ENCODE results near the gene NOG. TPM values are rescaled to one million over a fixed set of nuclear protein-coding genes. Genes with fewer than 3 reads are reported as not detected.

NOG gene
- total and polyA plus RNA-seq, 9 of the 15 experiments (the other 6 are each of a cell fraction or from before 2014, with no cell fraction given) = not detected

- TF ChIP-seq MLLT1 (IDR thresholded peaks at IDR 0.05) = no peak
- TF ChIP-seq ATF2 (CRISPR knock-in tag; IDR thresholded peaks at IDR 0.05) = no peak
- no peak for TF ChIP-seq NKRF (IDR thresholded peaks at IDR 0.05; ENCODE audit: borderline replicate concordance)
- no peak for TF ChIP-seq KLF1 (tag; IDR thresholded peaks at IDR 0.05)
- TF ChIP-seq ZNF133 (CRISPR knock-in tag; IDR thresholded peaks at IDR 0.05) = no peak
- TF ChIP-seq SMAD1 (IDR thresholded peaks at IDR 0.05; ENCODE audit: low read depth, low read length, partially characterized antibody) = no peak
- no peak for TF ChIP-seq CGGBP1 (CRISPR knock-in tag; IDR thresholded peaks at IDR 0.05)
- TF ChIP-seq CHCHD3 (CRISPR knock-in tag; IDR thresholded peaks at IDR 0.05) = no peak
- TF ChIP-seq C11orf30 (IDR thresholded peaks at IDR 0.05; ENCODE audit: low read depth) = peak; percentile 72
- peak; percentile 58; the same call in 1 of the 2 replicates for TF ChIP-seq MAFG (tag; conservative IDR thresholded peaks at IDR 0.05)
- TF ChIP-seq NCOA6 (IDR thresholded peaks at IDR 0.05) = no peak
Measured at GRCh38 chr17:56548661-56549060, 44.8 kb upstream of the NOG start (continued).

Data from K562 (cell line).